ENCODE data around the gene SHOC2. TPM values are rescaled to one million over a fixed set of nuclear protein-coding genes. Genes with fewer than 3 reads are reported as not detected.

Gene SHOC2
- total and polyA plus RNA-seq, 2 of the 4 experiments (the other 2 are of a cell fraction), result 13.4 to 47.5 TPM

GRCh38 chr10:110918643-110919348 lies 608 bp upstream of the SHOC2 start, which contains the start of gene BBIP1:
Gene BBIP1, minus strand, starts transcription at chr10:110919180. Its CDS starts 1,023 bp downstream, at chr10:110918157.
- H3K79me1 ChIP-seq (ENCODE audit: low read depth in 1 of 2, low read length in 2 of 2), result peaks cover 8 to 30% of the 10 kb centered on the region in 2 experiments; a peak in 3 of 4 replicates
- peak within 1 kb of the TSS; percentile 94 to 98 for H4K8ac ChIP-seq (ENCODE audit: low read depth in 2 of 2, low read length in 2 of 2)
- peak within 1 kb of the TSS; percentile 92 for H3K9ac ChIP-seq (ENCODE audit: low read depth, low read length)
- H2AK5ac ChIP-seq (ENCODE audit: low read depth, low read length), result peak within 1 kb of the TSS; percentile 83
- in situ Hi-C loops (cut with MboI; ENCODE audit: low sequenced_read_pairs) (no loop called here), intact Hi-C loops (cut with micrococcal nuclease) (loop anchor here (2.0 to 10.0 kb wide), 2 partner anchors 114 to 614 kb away; partner anchors contain the start of gene SMNDC1), dilution Hi-C loops (cut with HindIII; ENCODE audit: low sequenced_read_pairs, unreplicated experiment) (no loop called here)
- peak; percentile 88 for ATAC-seq (ENCODE audit: low read depth)
- peak; percentile 100 for DNase-seq
- H2AFZ ChIP-seq (replicated peaks; ENCODE audit: low read length, poor library complexity), result peak within 1 kb of the TSS; percentile 96
- H3K36me3 ChIP-seq (ENCODE audit: control insufficient read depth, insufficient read depth, low read length), result no peaks in the 10 kb centered on the region
- peak within 1 kb of the TSS; percentile 100 for H3K23ac ChIP-seq (ENCODE audit: low read depth, low read length)
- peak within 1 kb of the TSS; percentile 94 for H2BK5ac ChIP-seq (ENCODE audit: low read depth, low read length, poor library complexity, severe bottlenecking)
- H3K14ac ChIP-seq (replicated peaks; ENCODE audit: low read depth, low read length), result peak within 1 kb of the TSS; percentile 99
- ChIA-PET POLR2A (ENCODE audit: unreplicated experiment) (interaction anchor here (0.6 to 1.7 kb wide), 7 partner anchors 9 to 491 kb away, joined by 3 to 9 read pairs (median 4); no protein-coding TSS in a partner anchor), CTCF (interaction anchor here (0.8 to 1.5 kb wide), 6 partner anchors 9 to 1219 kb away, joined by 3 to 5 read pairs (median 3); no protein-coding TSS in a partner anchor)
- H2AK9ac ChIP-seq (replicated peaks; ENCODE audit: low read depth, low read length, poor library complexity), result peak within 1 kb of the TSS; percentile 90
- H3K4ac ChIP-seq (ENCODE audit: low read depth, low read length), result peak within 1 kb of the TSS; percentile 97
- peak within 1 kb of the TSS; percentile 85 for H3K18ac ChIP-seq (ENCODE audit: low read depth, low read length)
- H2BK15ac ChIP-seq (ENCODE audit: low read depth, low read length), result peak within 1 kb of the TSS; percentile 99; the same call in 2 of the 3 replicates
- H3K56ac ChIP-seq (ENCODE audit: extremely low read depth, insufficient read depth, low read length), result peak within 1 kb of the TSS; percentile 99
- H4K91ac ChIP-seq (ENCODE audit: insufficient read depth, low read depth, low read length), result peak within 1 kb of the TSS; percentile 97
- whole genome bisulfite sequencing, 2 experiments (ENCODE audit: extremely low coverage in 2 of 2, insufficient read length in 1 of 2), result 0% methylated on average over 4 of the region's 40 CpGs; no CpG with 5 or more reads in 1 of the 2 experiments
- H2BK120ac ChIP-seq (ENCODE audit: low read depth, low read length), result peak within 1 kb of the TSS; percentile 92
- H3K4me1 ChIP-seq (ENCODE audit: control insufficient read depth, insufficient read depth, low read length), result peaks cover 8% of the 10 kb centered on the region; the same call in 1 of the 2 replicates
- H4K20me1 ChIP-seq (ENCODE audit: insufficient read depth, low read length), result peaks cover 20% of the 10 kb centered on the region; the same call in 1 of the 2 replicates
- H3K4me3 ChIP-seq (ENCODE audit: insufficient read depth, low read depth, low read length), result peak within 1 kb of the TSS; percentile 76
- H3K27me3 ChIP-seq (ENCODE audit: control insufficient read depth, insufficient read depth, low read length), result no peaks in the 10 kb centered on the region
- no TSS peak for BruUV-seq (replicated peaks)
- peaks cover 4% of the 10 kb centered on the region for H3K9me1 ChIP-seq (ENCODE audit: insufficient read depth, low read length)
- H3K9me3 ChIP-seq (ENCODE audit: control insufficient read depth, insufficient read depth, low read length), result no peaks in the 10 kb centered on the region
- H3K4me2 ChIP-seq (ENCODE audit: low read depth, low read length), result peak within 1 kb of the TSS; percentile 95
- H4K5ac ChIP-seq (ENCODE audit: low read depth, low read length), result peak within 1 kb of the TSS; percentile 88
- peak within 1 kb of the TSS; percentile 93 for H3K27ac ChIP-seq (ENCODE audit: insufficient read depth, low read length)
- H2BK20ac ChIP-seq (ENCODE audit: low read depth, low read length), result peak within 1 kb of the TSS; percentile 70
- TF ChIP-seq USF2 (IDR thresholded peaks at IDR 0.05; ENCODE audit: low read depth, low read length) (0 out of 2 replicates have a peak, but pooled peaks have one; percentile 5), MAZ (IDR thresholded peaks at IDR 0.05; ENCODE audit: borderline replicate concordance, low read depth, low read length) (peak; percentile 78), ELK1 (IDR thresholded peaks at IDR 0.05; ENCODE audit: borderline replicate concordance, low read depth, low read length) (peak; percentile 69; the same call in 1 of the 2 replicates), FOS (IDR thresholded peaks at IDR 0.05; ENCODE audit: low read depth, low read length) (no peak), MXI1 (IDR thresholded peaks at IDR 0.05; ENCODE audit: borderline replicate concordance, low read depth, low read length) (0 out of 2 replicates have a peak, but pooled peaks have one; percentile 14), MAFK (IDR thresholded peaks at IDR 0.05; ENCODE audit: low read depth, low read length) (no peak), POLR2A (IDR thresholded peaks at IDR 0.05; ENCODE audit: low read depth, low read length) (peak; percentile 97), CEBPB (IDR thresholded peaks at IDR 0.05; ENCODE audit: low read depth, low read length) (no peak), RFX5 (IDR thresholded peaks at IDR 0.05; ENCODE audit: low read depth, low read length) (peak; percentile 77)

Measured in IMR-90 (cell line).